ENCODE measurements around the gene FAN1.

Gene FAN1

DNA sequence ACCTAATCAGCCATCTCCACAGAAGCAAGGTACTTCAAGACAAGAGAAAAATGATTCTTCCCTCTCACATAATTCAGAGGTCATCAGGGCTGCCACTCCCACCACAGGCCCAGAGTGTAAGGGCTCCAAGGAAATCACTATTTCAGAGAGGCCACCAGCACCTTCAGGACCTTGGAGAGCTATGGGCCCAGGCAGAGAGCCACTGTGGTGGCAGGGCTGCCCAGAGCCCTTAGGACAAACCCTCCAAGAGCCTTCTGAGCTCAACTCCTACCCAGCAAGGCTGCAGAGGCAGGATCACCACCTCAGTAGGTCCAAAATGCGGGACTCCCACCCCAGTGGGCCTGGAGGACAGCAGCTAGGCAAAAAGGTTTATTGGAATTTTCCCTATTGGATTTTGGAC is 17.9 kb upstream of the FAN1 start:
- H3K4me3 ChIP-seq (ENCODE audit: severe bottlenecking) = no peak overlapping the region
- DNase-seq (ENCODE audit: low spot score) = no peak

DNA sequence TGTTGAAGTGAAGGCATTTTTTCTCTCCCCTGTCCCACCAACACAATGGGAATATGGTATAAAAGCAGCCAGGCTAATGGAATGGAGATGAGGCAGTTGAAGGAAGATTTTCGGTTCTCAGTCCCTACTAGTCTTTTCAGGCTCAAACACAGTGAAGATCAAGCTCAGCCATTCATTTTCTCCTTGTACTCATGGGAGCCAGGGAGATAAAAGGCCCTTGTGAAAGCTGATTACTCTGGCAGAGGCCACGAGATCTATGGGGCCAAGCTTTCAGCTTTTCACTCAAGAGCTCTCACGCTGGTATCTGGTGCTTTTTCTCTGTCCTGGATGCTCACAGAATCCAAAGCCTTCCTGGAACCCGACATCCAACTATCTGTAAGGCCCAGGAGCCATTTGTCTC is 14.5 kb upstream of the FAN1 start:
- H3K4me3 ChIP-seq (ENCODE audit: severe bottlenecking) = no peak overlapping the region
- no peak for DNase-seq (ENCODE audit: low spot score)
- H3K4me1 ChIP-seq (ENCODE audit: insufficient read depth, poor library complexity, severe bottlenecking) = peaks cover 4% of the 10 kb centered on the region
- no peak overlapping the region for H3K27ac ChIP-seq (ENCODE audit: poor library complexity, severe bottlenecking)
- ATAC-seq (ENCODE audit: low read depth) = no peak
- no peaks in the 10 kb centered on the region for H3K9me3 ChIP-seq (ENCODE audit: severe bottlenecking)
- TF ChIP-seq, protein P1, sequence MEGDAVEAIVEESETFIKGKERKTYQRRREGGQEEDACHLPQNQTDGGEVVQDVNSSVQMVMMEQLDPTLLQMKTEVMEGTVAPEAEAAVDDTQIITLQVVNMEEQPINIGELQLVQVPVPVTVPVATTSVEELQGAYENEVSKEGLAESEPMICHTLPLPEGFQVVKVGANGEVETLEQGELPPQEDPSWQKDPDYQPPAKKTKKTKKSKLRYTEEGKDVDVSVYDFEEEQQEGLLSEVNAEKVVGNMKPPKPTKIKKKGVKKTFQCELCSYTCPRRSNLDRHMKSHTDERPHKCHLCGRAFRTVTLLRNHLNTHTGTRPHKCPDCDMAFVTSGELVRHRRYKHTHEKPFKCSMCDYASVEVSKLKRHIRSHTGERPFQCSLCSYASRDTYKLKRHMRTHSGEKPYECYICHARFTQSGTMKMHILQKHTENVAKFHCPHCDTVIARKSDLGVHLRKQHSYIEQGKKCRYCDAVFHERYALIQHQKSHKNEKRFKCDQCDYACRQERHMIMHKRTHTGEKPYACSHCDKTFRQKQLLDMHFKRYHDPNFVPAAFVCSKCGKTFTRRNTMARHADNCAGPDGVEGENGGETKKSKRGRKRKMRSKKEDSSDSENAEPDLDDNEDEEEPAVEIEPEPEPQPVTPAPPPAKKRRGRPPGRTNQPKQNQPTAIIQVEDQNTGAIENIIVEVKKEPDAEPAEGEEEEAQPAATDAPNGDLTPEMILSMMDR (IDR thresholded peaks at IDR 0.05; ENCODE audit: poor library complexity, severe bottlenecking) = no peak
- H3K27me3 ChIP-seq (ENCODE audit: insufficient read depth, poor library complexity, severe bottlenecking) = peaks cover 4% of the 10 kb centered on the region
- H3K36me3 ChIP-seq (ENCODE audit: low read depth) = no peaks in the 10 kb centered on the region

More for the DNA sequence above, 17.9 kb upstream of the FAN1 start:
- peak; percentile 72; the same call in 2 of the 3 replicates for ATAC-seq (ENCODE audit: low read depth)
- H3K27ac ChIP-seq (ENCODE audit: poor library complexity, severe bottlenecking) = no peak overlapping the region
- no peaks in the 10 kb centered on the region for H3K4me1 ChIP-seq (ENCODE audit: insufficient read depth, poor library complexity, severe bottlenecking)
- H3K9me3 ChIP-seq (ENCODE audit: severe bottlenecking) = peaks cover 2% of the 10 kb centered on the region
- TF ChIP-seq, protein P1 (IDR thresholded peaks at IDR 0.05; ENCODE audit: poor library complexity, severe bottlenecking) = no peak
- no peaks in the 10 kb centered on the region for H3K36me3 ChIP-seq (ENCODE audit: low read depth)
- peaks cover 4% of the 10 kb centered on the region for H3K27me3 ChIP-seq (ENCODE audit: insufficient read depth, poor library complexity, severe bottlenecking)

DNA sequence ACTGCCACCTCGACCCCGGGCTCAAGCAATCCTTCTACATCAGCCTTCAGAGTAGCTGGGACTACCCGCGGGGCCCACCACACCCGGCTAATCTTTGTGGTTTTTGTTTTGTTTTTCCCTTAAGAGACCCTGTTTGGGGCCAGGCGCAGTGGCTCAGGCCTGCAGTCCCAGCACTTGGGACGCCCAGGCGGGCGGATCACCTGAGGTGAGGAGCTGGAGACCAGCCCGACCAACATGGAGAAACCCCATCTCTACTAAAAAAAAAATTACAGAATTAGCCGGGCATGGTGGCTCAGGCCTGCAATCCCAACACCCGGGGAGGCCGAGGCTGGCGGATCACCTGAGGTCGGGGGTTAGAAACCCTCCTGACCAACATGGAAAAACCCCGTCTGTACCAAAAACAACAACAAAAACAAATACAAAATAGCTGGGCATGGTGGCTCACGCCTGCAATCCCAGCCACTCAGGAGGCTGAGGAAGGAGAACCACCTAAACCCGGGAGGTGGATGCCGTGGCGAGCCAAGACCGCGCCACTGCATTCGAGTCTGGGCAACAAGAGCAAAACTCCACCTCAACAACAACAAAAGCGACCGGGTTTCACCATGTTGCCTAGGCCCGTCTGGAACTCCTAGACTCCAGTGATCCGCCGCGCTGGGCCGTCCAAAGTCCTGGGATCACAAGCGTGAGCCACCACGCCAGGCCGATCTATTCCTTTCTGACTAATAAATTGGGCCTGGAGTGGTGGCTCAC is 8.1 kb upstream of the FAN1 start:
- Histone ChIP-seq H3K27me3 (ENCODE audit: insufficient read depth, poor library complexity, severe bottlenecking) (no peaks in the 10 kb centered on the region), H3K4me3 (ENCODE audit: severe bottlenecking) (no peak overlapping the region), H3K36me3 (ENCODE audit: low read depth) (no peaks in the 10 kb centered on the region), H3K9me3 (ENCODE audit: severe bottlenecking) (no peaks in the 10 kb centered on the region), H3K4me1 (ENCODE audit: insufficient read depth, poor library complexity, severe bottlenecking) (peaks cover 5% of the 10 kb centered on the region), H3K27ac (ENCODE audit: poor library complexity, severe bottlenecking) (no peak overlapping the region)
- TF ChIP-seq, protein P1 (IDR thresholded peaks at IDR 0.05; ENCODE audit: poor library complexity, severe bottlenecking) = no peak
- ATAC-seq (ENCODE audit: low read depth) (no peak), DNase-seq (ENCODE audit: low spot score) (no peak)

DNA sequence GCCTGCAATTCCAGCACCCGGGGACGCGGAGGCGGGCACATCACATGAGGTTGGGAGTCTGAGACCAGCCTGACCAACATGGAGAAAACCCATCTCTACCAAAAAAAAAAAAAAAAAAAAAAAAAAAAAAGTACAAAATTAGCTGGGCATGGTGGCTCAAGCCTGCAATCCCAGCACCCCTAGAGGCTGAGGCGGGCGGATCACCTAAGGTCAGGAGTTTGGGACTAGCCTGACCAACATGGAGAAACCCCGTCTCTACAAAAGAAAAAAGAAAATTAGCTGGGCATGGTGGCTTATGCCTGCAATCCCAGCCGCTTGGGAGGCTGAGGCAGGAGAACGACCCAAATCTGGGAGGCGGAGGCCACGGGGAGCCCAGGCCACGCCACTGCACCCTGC is 7.5 kb upstream of the FAN1 start:
- TF ChIP-seq, protein P1 (IDR thresholded peaks at IDR 0.05; ENCODE audit: poor library complexity, severe bottlenecking) = no peak
- H3K4me3 ChIP-seq (ENCODE audit: severe bottlenecking) = no peak overlapping the region
- no peak for ATAC-seq (ENCODE audit: low read depth)

DNA sequence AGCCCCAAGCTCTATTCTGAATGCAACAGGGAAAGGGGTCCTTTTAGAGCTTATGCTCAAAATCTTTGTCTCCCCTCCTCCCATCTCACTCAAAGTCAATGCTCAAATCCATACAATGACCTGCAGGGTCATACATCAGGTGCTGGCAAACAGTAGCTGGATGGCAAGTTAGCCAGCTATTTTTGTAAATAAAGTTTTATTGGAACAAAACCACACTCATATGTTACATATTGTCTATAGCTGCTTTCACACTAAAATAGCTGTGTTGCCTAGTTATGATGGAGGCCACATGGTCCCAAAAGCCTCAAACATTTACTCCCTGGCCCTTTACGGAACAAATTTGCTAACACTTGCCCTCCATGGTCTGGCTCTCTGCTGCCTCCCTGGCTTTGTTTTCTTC is 1.8 kb upstream of the FAN1 start:
- Histone ChIP-seq H3K4me3 (ENCODE audit: severe bottlenecking) (no peak overlapping the region), H3K27me3 (ENCODE audit: insufficient read depth, poor library complexity, severe bottlenecking) (no peaks in the 10 kb centered on the region), H3K4me1 (ENCODE audit: insufficient read depth, poor library complexity, severe bottlenecking) (peaks cover 7% of the 10 kb centered on the region), H3K36me3 (ENCODE audit: low read depth) (peaks cover 19% of the 10 kb centered on the region), H3K9me3 (ENCODE audit: severe bottlenecking) (no peaks in the 10 kb centered on the region), H3K27ac (ENCODE audit: poor library complexity, severe bottlenecking) (no peak overlapping the region)
- DNase-seq (ENCODE audit: low spot score) (no peak), ATAC-seq (ENCODE audit: low read depth) (no peak)
- TF ChIP-seq, protein P1 (IDR thresholded peaks at IDR 0.05; ENCODE audit: poor library complexity, severe bottlenecking) = no peak

More for the DNA sequence above, 7.5 kb upstream of the FAN1 start:
- H3K4me1 ChIP-seq (ENCODE audit: insufficient read depth, poor library complexity, severe bottlenecking) = peaks cover 5% of the 10 kb centered on the region
- H3K27ac ChIP-seq (ENCODE audit: poor library complexity, severe bottlenecking) = no peak overlapping the region
- H3K9me3 ChIP-seq (ENCODE audit: severe bottlenecking) = no peaks in the 10 kb centered on the region
- no peaks in the 10 kb centered on the region for H3K36me3 ChIP-seq (ENCODE audit: low read depth)
- no peak for DNase-seq (ENCODE audit: low spot score)
- no peaks in the 10 kb centered on the region for H3K27me3 ChIP-seq (ENCODE audit: insufficient read depth, poor library complexity, severe bottlenecking)
